Upper lobe of right lung (tissue), 1 donor: Measurements from ENCODE around the gene PAX5. TPM values are rescaled to one million over a fixed set of nuclear protein-coding genes. Genes with fewer than 3 reads are reported as not detected.

Source experiments
- ATAC-seq: fragments of 200-7000 bp; cut with Tn5 transposase; one replicate; pipeline ENCODE4 v1.9.1; 2020; ENCODE audit warnings: mild to moderate bottlenecking, moderate library complexity
- DNase-seq: peaks from one replicate; pipeline ENCODE4 v3.0.0-alpha.2; 2020
- H3K27ac ChIP-seq: fragments of 200-600 bp; one replicate; pipeline ENCODE4 v1.8.0; 2022
- H3K27me3 ChIP-seq: fragments of 200-600 bp; one replicate; pipeline ENCODE4 v1.8.0; 2022; ENCODE audit warnings: mild to moderate bottlenecking
- H3K36me3 ChIP-seq: fragments of 200-600 bp; one replicate; pipeline ENCODE4 v1.8.0; 2022
- H3K4me1 ChIP-seq: fragments of 200-600 bp; one replicate; pipeline ENCODE4 v1.8.0; 2022
- H3K4me3 ChIP-seq: fragments of 200-600 bp; one replicate; pipeline ENCODE4 v1.8.0; 2022; ENCODE audit warnings: mild to moderate bottlenecking
- H3K9me3 ChIP-seq: fragments of 200-600 bp; one replicate; pipeline ENCODE4 v1.8.0; 2022
- CTCF ChIP-seq: fragments of 200-600 bp; IDR thresholded peaks from one replicate; pipeline ENCODE4 v1.8.0; 2022; ENCODE audit warnings: antibody characterized with exemption
- intact Hi-C: fragments of 100-400 bp; cut with DNase I; formaldehyde crosslinking; loops from one replicate; pipeline ENCODE4 v1.11.0; 2022
- total RNA-seq: library from RNA; stranded (reverse); fragmentation: NEBNext Ultra II Directional; extraction: Animal tissue kit (Norgen Biotek cat#: 25700); gene quantifications from one replicate; pipeline ENCODE4 v1.2.1, GENCODE V29; 2021
- donor health status: DM: no; HTN: yes; CAD: no; lungs with severe emphysema.

PAX5 gene
- total RNA-seq, 1 donor from 2014 or later, result 0.23 TPM

- no peaks in the 10 kb centered on the region for H3K36me3 ChIP-seq
- no peaks in the 10 kb centered on the region for H3K4me1 ChIP-seq
- intact Hi-C loops, result no loop called here
- no peak overlapping the region for H3K27ac ChIP-seq
- H3K4me3 ChIP-seq, result no peak overlapping the region
- no peaks in the 10 kb centered on the region for H3K27me3 ChIP-seq
- TF ChIP-seq CTCF, result no peak
- no peaks in the 10 kb centered on the region for H3K9me3 ChIP-seq
- ATAC-seq (no peak), DNase-seq (peak; percentile 53)
Observed at GRCh38 chr9:36832164-36832795, 201.8 kb downstream of the PAX5 start.

- H3K36me3 ChIP-seq, result no peaks in the 10 kb centered on the region
- H3K4me1 ChIP-seq, result no peaks in the 10 kb centered on the region
- no peaks in the 10 kb centered on the region for H3K9me3 ChIP-seq
- TF ChIP-seq CTCF, result no peak
- H3K27me3 ChIP-seq, result no peaks in the 10 kb centered on the region
- H3K4me3 ChIP-seq, result no peak overlapping the region
- DNase-seq, result peak; percentile 41
- intact Hi-C loops, result no loop called here
- no peak for ATAC-seq
- H3K27ac ChIP-seq, result no peak overlapping the region
Observed at GRCh38 chr9:36831381-36832161, 202.5 kb downstream of the PAX5 start.

GRCh38 chr9:36828611-36829013 lies 205.5 kb downstream of the PAX5 start:
- Histone ChIP-seq H3K4me3 (no peak overlapping the region), H3K4me1 (no peaks in the 10 kb centered on the region), H3K36me3 (no peaks in the 10 kb centered on the region), H3K27ac (no peak overlapping the region), H3K27me3 (no peaks in the 10 kb centered on the region), H3K9me3 (no peaks in the 10 kb centered on the region)
- no peak for ATAC-seq
- no peak for TF ChIP-seq CTCF
- intact Hi-C loops, result no loop called here
- DNase-seq, result no peak

- ATAC-seq, result no peak
- Histone ChIP-seq H3K4me1 (no peaks in the 10 kb centered on the region), H3K9me3 (no peaks in the 10 kb centered on the region), H3K27ac (no peak overlapping the region), H3K36me3 (no peaks in the 10 kb centered on the region), H3K27me3 (no peaks in the 10 kb centered on the region), H3K4me3 (no peak overlapping the region)
- TF ChIP-seq CTCF, result no peak
- intact Hi-C loops, result no loop called here
- peak; percentile 31 for DNase-seq
Observed at GRCh38 chr9:36827593-36827992, 206.5 kb downstream of the PAX5 start.

GRCh38 chr9:36826581-36826980 lies 207.5 kb downstream of the PAX5 start:
- H3K9me3 ChIP-seq, result no peaks in the 10 kb centered on the region
- TF ChIP-seq CTCF, result no peak
- no peak overlapping the region for H3K27ac ChIP-seq
- no peak overlapping the region for H3K4me3 ChIP-seq
- ATAC-seq, result no peak
- H3K4me1 ChIP-seq, result no peaks in the 10 kb centered on the region
- no peaks in the 10 kb centered on the region for H3K27me3 ChIP-seq
- no peaks in the 10 kb centered on the region for H3K36me3 ChIP-seq
- DNase-seq, result no peak
- intact Hi-C loops, result no loop called here
